HEK293T (cell line): ENCODE results near the gene KIFBP.

Source experiments
- CTCF ChIA-PET: fragments of 350-600 bp; formaldehyde crosslinking; extraction: SDS; loops from one replicate; lab custom pipeline; 2021; ENCODE audit warnings: antibody characterized with exemption, inconsistent platforms; lab: Yijun Ruan, JAX
- POLR2A ChIA-PET: fragments of 350-600 bp; formaldehyde crosslinking; extraction: SDS; loops from one replicate; lab custom pipeline; 2020; ENCODE audit warnings: antibody characterized with exemption, inconsistent platforms; lab: Yijun Ruan, JAX
- DNase-seq: peaks from one replicate; pipeline ENCODE4 v3.0.0; 2012; ENCODE audit warnings: mixed read lengths; ENCODE audit errors: extremely low spot score
- ARNT ChIP-seq: fragments of 450-650 bp; IDR thresholded peaks from 2 replicates; pipeline ENCODE4 v1.6.1; 2017; ENCODE audit warnings: mild to moderate bottlenecking
- BHLHE40 ChIP-seq: fragments of 450-650 bp; IDR thresholded peaks from 2 replicates; pipeline ENCODE4 v1.6.1; 2016; ENCODE audit warnings: mild to moderate bottlenecking, moderate library complexity, borderline replicate concordance
- CTBP1 ChIP-seq: fragments of 450-650 bp; IDR thresholded peaks from 2 replicates; pipeline ENCODE4 v1.6.1; 2016; ENCODE audit warnings: borderline replicate concordance
- ELF4 ChIP-seq: fragments of 450-650 bp; IDR thresholded peaks from 2 replicates; pipeline ENCODE4 v1.6.1; 2017; ENCODE audit warnings: antibody characterized with exemption
- FOXA1 ChIP-seq: fragments of 450-650 bp; IDR thresholded peaks from 2 replicates; pipeline ENCODE4 v1.6.1; 2016; ENCODE audit warnings: mild to moderate bottlenecking
- FOXK2 ChIP-seq: fragments of 450-650 bp; IDR thresholded peaks from 2 replicates; pipeline ENCODE4 v1.6.1; 2016; ENCODE audit warnings: mild to moderate bottlenecking
- FOXM1 ChIP-seq: fragments of 450-650 bp; IDR thresholded peaks from 2 replicates; pipeline ENCODE4 v1.6.1; 2017; ENCODE audit warnings: mild to moderate bottlenecking, borderline replicate concordance
- HDGF ChIP-seq: fragments of 450-650 bp; IDR thresholded peaks from 2 replicates; pipeline ENCODE4 v1.6.1; 2017; ENCODE audit warnings: antibody characterized with exemption, borderline replicate concordance
- L3MBTL2 ChIP-seq: fragments of 450-650 bp; conservative IDR thresholded peaks from 2 replicates; pipeline ENCODE4 v1.6.1; 2016; ENCODE audit warnings: mild to moderate bottlenecking
- LEF1 ChIP-seq: fragments of 450-650 bp; IDR thresholded peaks from 2 replicates; pipeline ENCODE4 v1.6.1; 2017; ENCODE audit warnings: mild to moderate bottlenecking, borderline replicate concordance
- NFRKB ChIP-seq: fragments of 450-650 bp; IDR thresholded peaks from 2 replicates; pipeline ENCODE4 v1.6.1; 2016; ENCODE audit warnings: mild to moderate bottlenecking, moderate library complexity
- SP1 ChIP-seq: fragments of 450-650 bp; IDR thresholded peaks from 2 replicates; pipeline ENCODE4 v1.6.1; 2017
- SUZ12 ChIP-seq: fragments of 450-650 bp; IDR thresholded peaks from 2 replicates; pipeline ENCODE4 v1.6.1; 2016; ENCODE audit warnings: mild to moderate bottlenecking
- TARDBP ChIP-seq: fragments of 450-650 bp; IDR thresholded peaks from 2 replicates; pipeline ENCODE4 v1.6.1; 2016
- ZNF384 ChIP-seq: fragments of 450-650 bp; IDR thresholded peaks from 2 replicates; pipeline ENCODE4 v1.6.1; 2016
- TF ChIP-seq, protein P1 (sequence below): fragments of 450-650 bp; IDR thresholded peaks from 2 replicates; pipeline ENCODE4 v1.6.1; 2016

Gene KIFBP

DNA sequence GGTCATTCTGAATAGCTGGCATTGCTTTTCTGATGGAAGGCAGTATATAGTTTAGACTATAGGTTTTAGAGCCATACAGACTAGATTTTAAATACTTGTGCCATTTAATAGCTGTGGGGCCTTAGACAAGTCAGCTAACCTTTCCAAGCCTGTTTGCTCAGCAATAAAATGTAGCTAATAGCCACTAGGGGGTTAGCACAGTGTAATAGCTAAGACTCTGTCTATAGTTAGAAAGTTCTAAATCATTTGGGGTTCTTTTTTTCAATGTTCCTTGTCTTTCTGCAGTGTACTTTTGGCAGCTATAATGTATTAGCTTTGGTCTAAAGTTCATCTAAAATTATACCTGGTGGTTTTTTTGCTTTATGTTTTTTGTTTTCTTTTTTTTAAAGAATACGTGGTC is 7.5 kb upstream of the KIFBP start:
- DNase-seq, result no peak
- no peak for TF ChIP-seq L3MBTL2
- TF ChIP-seq HDGF, result no peak
- no peak for TF ChIP-seq ARNT
- ChIA-PET CTCF (interaction anchor here (0.7 kb wide), 1 partner anchor 67 kb away, joined by 3 read pairs; no protein-coding TSS in a partner anchor), POLR2A (interaction anchor here (1.2 kb wide), 1 partner anchor 25 kb away, joined by 5 read pairs; the partner anchor contains the start of gene DDX21)

- TF ChIP-seq LEF1 (no peak), FOXM1 (no peak), SUZ12 (no peak), L3MBTL2 (no peak), FOXK2 (no peak), SP1 (no peak), FOXA1 (no peak), CTBP1 (no peak), HDGF (no peak), NFRKB (no peak)
- TF ChIP-seq, protein P1, sequence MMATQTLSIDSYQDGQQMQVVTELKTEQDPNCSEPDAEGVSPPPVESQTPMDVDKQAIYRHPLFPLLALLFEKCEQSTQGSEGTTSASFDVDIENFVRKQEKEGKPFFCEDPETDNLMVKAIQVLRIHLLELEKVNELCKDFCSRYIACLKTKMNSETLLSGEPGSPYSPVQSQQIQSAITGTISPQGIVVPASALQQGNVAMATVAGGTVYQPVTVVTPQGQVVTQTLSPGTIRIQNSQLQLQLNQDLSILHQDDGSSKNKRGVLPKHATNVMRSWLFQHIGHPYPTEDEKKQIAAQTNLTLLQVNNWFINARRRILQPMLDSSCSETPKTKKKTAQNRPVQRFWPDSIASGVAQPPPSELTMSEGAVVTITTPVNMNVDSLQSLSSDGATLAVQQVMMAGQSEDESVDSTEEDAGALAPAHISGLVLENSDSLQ, result no peak
- ChIA-PET POLR2A (interaction anchor here (1.6 kb wide), 1 partner anchor 15 kb away, joined by 3 read pairs; no protein-coding TSS in a partner anchor), CTCF (no interaction called here)
- no peak for DNase-seq
Measured at GRCh38 chr10:68982389-68982788, 6.2 kb upstream of the KIFBP start.

DNA sequence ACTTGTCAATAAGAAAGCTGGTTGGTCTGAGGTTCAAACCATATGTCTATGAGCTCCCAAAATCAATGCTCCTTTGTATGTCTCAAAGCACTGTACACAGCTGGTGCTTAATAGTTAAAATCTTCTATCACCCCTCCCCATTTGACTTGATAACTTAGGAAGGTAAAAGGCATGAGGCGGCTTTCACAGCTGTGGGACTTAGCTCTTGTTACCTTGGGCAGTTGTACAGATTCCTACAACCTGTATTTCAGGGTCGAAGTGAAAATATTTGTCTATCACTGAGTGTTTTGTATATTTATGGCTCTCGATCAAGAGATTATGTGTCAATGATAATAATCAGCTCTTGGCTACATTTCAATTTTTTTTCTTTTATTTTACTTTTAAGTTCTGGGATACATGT is 992 bp upstream of the KIFBP start:
- TF ChIP-seq CTBP1 (no peak), L3MBTL2 (no peak), FOXA1 (no peak), ELF4 (no peak), SP1 (no peak), HDGF (no peak), BHLHE40 (no peak), TARDBP (no peak), ARNT (no peak), ZNF384 (no peak), FOXK2 (no peak), FOXM1 (no peak), LEF1 (no peak), SUZ12 (no peak), NFRKB (no peak)
- TF ChIP-seq, protein P1, result no peak
- POLR2A ChIA-PET, result interaction anchor here (1.6 kb wide), 1 partner anchor 32 kb away, joined by 8 read pairs; the partner anchor contains the start of gene DDX21
- DNase-seq, result no peak
- CTCF ChIA-PET, result no interaction called here

GRCh38 chr10:68989317-68989990 is 851 bp downstream of the KIFBP start:
- DNase-seq, result no peak
- CTCF ChIA-PET, result interaction anchor here (0.7 kb wide), 2 partner anchors 26 to 384 kb away, joined by 3 read pairs; no protein-coding TSS in a partner anchor
- POLR2A ChIA-PET, result interaction anchor here (1.2 kb wide), 1 partner anchor 135 kb away, joined by 3 read pairs; no protein-coding TSS in a partner anchor
- TF ChIP-seq ZNF384 (no peak), FOXA1 (no peak), ARNT (no peak), HDGF (no peak)

- TF ChIP-seq, protein P1, result peak; percentile 66
- TF ChIP-seq ZNF384 (no peak), TARDBP (no peak), FOXA1 (no peak), ARNT (no peak)
- ChIA-PET CTCF (no interaction called here), POLR2A (interaction anchor here (1.0 to 1.8 kb wide), 2 partner anchors 12 to 37 kb away, joined by 3 to 5 read pairs; partner anchors contain the start of gene DDX21)
Measured at GRCh38 chr10:68992636-68993440, 4.2 kb downstream of the KIFBP start.

DNA sequence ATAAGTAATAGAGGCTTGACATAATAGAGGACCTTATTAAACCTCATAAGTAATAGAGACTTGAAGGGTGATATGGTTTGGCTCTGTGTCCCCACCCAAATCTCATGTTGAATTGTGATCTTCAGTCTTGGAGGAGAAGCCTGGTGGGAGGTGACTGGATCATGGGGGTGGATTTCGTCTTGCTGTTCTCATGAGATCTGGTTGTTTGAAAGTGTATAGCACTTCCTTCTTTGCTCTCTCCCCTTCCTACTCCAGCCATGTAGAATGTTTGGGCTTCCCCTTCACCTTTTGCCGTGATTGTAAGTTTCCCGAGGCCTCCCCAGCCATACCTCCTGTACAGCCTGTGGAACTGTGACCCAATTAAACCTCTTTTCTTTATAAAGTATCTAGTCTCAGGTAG is 8.6 kb downstream of the KIFBP start:
- TF ChIP-seq, protein P1, result no peak
- TF ChIP-seq FOXK2 (no peak), L3MBTL2 (no peak), SUZ12 (no peak), FOXM1 (no peak), BHLHE40 (no peak), ELF4 (no peak), TARDBP (no peak), FOXA1 (no peak), ZNF384 (no peak), HDGF (no peak), NFRKB (no peak)
- no peak for DNase-seq
- ChIA-PET CTCF (no interaction called here), POLR2A (no interaction called here)

More at GRCh38 chr10:68992636-68993440, 4.2 kb downstream of the KIFBP start:
- DNase-seq, result no peak
